GM10248 (cell line): Measurements from ENCODE around the gene SMC6.

Source experiments
- CTCF ChIA-PET: fragments of 300-600 bp; sonication (Branson Sonifier 250); formaldehyde crosslinking; extraction: SDS; loops from one replicate; lab custom pipeline; 2021; ENCODE audit warnings: antibody characterized with exemption; lab: Yijun Ruan, JAX
- POLR2A ChIA-PET: fragments of 350-650 bp; sonication (Branson Sonifier 250); formaldehyde crosslinking; extraction: SDS; loops from one replicate; lab custom pipeline; 2020; ENCODE audit warnings: antibody characterized with exemption; lab: Yijun Ruan, JAX
- DNase-seq: peaks from one replicate; pipeline ENCODE4 v3.0.0; 2012; ENCODE audit errors: extremely low spot score
- CTCF ChIP-seq: IDR thresholded peaks from 2 replicates; pipeline ENCODE4 v1.5.1; 2012; ENCODE audit warnings: mild to moderate bottlenecking, low read depth; ENCODE audit errors: extremely low read depth, missing control alignments, control extremely low read depth

Gene SMC6

GRCh38 chr2:17690776-17691175 lies 62.8 kb downstream of the SMC6 start:
- DNase-seq: no peak
- no peak for TF ChIP-seq CTCF
- CTCF ChIA-PET: interaction anchor here (1.6 kb wide), 1 partner anchor 43 kb away, joined by 3 read pairs; no protein-coding TSS in a partner anchor
- POLR2A ChIA-PET: no interaction called here

GRCh38 chr2:17689010-17689409 lies 64.6 kb downstream of the SMC6 start:
- no peak for DNase-seq
- ChIA-PET POLR2A (no interaction called here), CTCF (no interaction called here)
- no peak for TF ChIP-seq CTCF

GRCh38 chr2:17688600-17688999 lies 65.0 kb downstream of the SMC6 start:
- CTCF ChIA-PET: interaction anchor here (1.9 kb wide), 1 partner anchor 17 kb away, joined by 4 read pairs; no protein-coding TSS in a partner anchor
- no peak for TF ChIP-seq CTCF
- POLR2A ChIA-PET: no interaction called here
- DNase-seq: no peak

GRCh38 chr2:17683981-17684380 lies 69.6 kb downstream of the SMC6 start:
- no peak for DNase-seq
- TF ChIP-seq CTCF: no peak
- ChIA-PET POLR2A (no interaction called here), CTCF (no interaction called here)

- ChIA-PET CTCF (interaction anchor here (0.9 to 1.9 kb wide), 4 partner anchors 11 to 141 kb away, joined by 3 to 14 read pairs (median 3); no protein-coding TSS in a partner anchor), POLR2A (no interaction called here)
- TF ChIP-seq CTCF: no peak
- no peak for DNase-seq
Observed at GRCh38 chr2:17682098-17682857, 71.3 kb downstream of the SMC6 start.

- no peak for TF ChIP-seq CTCF
- CTCF ChIA-PET: interaction anchor here (1.2 to 2.6 kb wide), 7 partner anchors 10 to 40 kb away, joined by 3 to 16 read pairs (median 4); no protein-coding TSS in a partner anchor
- no peak for DNase-seq
- POLR2A ChIA-PET: no interaction called here
Observed at GRCh38 chr2:17680119-17680518, 73.5 kb downstream of the SMC6 start.
